Upper lobe of left lung (tissue), 6 donors: ENCODE data around the gene FCER1G. TPM values are rescaled to one million over a fixed set of nuclear protein-coding genes. Genes with fewer than 3 reads are reported as not detected.
"Not testable (repeated sequence)": the region's sequence is repeated elsewhere in the genome, so short reads cannot be mapped to it uniquely, and the experiment has no call there.

Experiments
- ATAC-seq, 2 donors: fragments of 200-7000 bp; cut with Tn5 transposase; one replicate each; pipeline ENCODE4 v1.9.1; 2022; ENCODE audit warnings: mild to moderate bottlenecking in 2 of 2, moderate library complexity in 2 of 2; ENCODE audit not compliant: low FRiP score in 2 of 2
- DNase-seq, 2 donors: peaks; one replicate each; pipeline ENCODE4 v3.0.0-alpha.2; 2019 to 2020
- H3K27ac ChIP-seq, 4 donors: fragments of 200-600 bp; sonication (generic); one replicate each; pipeline ENCODE4 v1.5.1; 2016 to 2019
- H3K27me3 ChIP-seq, 4 donors: fragments of 200-600 bp; sonication (generic); one replicate each; pipeline ENCODE4 v1.5.1; 2017 to 2019
- H3K36me3 ChIP-seq, 4 donors: fragments of 200-600 bp; sonication (generic); one replicate each; pipeline ENCODE4 v1.5.1; 2016 to 2019
- H3K4me1 ChIP-seq, 4 donors: fragments of 200-600 bp; sonication (generic); one replicate each; pipeline ENCODE4 v1.5.1; 2018 to 2019
- H3K4me3 ChIP-seq, 4 donors: fragments of 200-600 bp; sonication (generic); one replicate each; pipeline ENCODE4 v1.5.1; 2017 to 2019; ENCODE audit warnings: mild to moderate bottlenecking in 2 of 4, moderate library complexity in 1 of 4
- H3K9me3 ChIP-seq, 4 donors: fragments of 200-600 bp; sonication (generic); one replicate each; pipeline ENCODE4 v1.5.1; 2018 to 2019
- EP300 ChIP-seq, 4 donors: sonication (generic); formaldehyde crosslinking; IDR thresholded peaks; one replicate each; pipeline ENCODE4 v1.5.1; 2017; ENCODE audit warnings: antibody characterized with exemption in 4 of 4, control low read depth in 2 of 4
- POLR2A ChIP-seq, 4 donors: fragments of 450-650 bp; IDR thresholded peaks; one replicate each; pipeline ENCODE4 v1.5.1; 2016 to 2017; ENCODE audit warnings: antibody characterized with exemption in 4 of 4, mild to moderate bottlenecking in 2 of 4
- POLR2AphosphoS5 ChIP-seq, 2 donors: sonication (generic); formaldehyde crosslinking; IDR thresholded peaks; one replicate each; pipeline ENCODE4 v1.5.1; 2017; ENCODE audit warnings: antibody characterized with exemption in 2 of 2
- WGBS, 2 donors: methylation state at CpG; one replicate each; pipeline ENCODE4 v1.1.5; 2017 to 2018; 5-methylcytosine and 5-hydroxymethylcytosine counted together
- total RNA-seq, 6 donors: library from RNA; depleted of rRNA in 4 of 6; stranded (reverse); fragments of >200 nt in 4 of 6; gene quantifications; one replicate each; pipeline versions ENCODE4 v1.1.0 to v1.2.1, GENCODE V29; 2016 to 2021
- TF ChIP-seq, protein P1 (sequence below), 6 experiments: fragments of 450-650 bp in 4 of 6; fragments of 200-600 bp in 2 of 6; sonication (generic) in 2 of 6; IDR thresholded peaks; one replicate each; pipeline ENCODE4 v1.5.1; 2016 to 2019; ENCODE audit warnings: antibody characterized with exemption in 6 of 6
- donor health status: DM: no; HTN: no; CAD: no; lungs with moderate emphysema.
- donor health status: DM: no; HTN: yes; CAD: no; lungs with severe emphysema.

Gene FCER1G
- total RNA-seq, 6 donors from 2014 or later: 75.4 to 233 (median 176) TPM

DNA sequence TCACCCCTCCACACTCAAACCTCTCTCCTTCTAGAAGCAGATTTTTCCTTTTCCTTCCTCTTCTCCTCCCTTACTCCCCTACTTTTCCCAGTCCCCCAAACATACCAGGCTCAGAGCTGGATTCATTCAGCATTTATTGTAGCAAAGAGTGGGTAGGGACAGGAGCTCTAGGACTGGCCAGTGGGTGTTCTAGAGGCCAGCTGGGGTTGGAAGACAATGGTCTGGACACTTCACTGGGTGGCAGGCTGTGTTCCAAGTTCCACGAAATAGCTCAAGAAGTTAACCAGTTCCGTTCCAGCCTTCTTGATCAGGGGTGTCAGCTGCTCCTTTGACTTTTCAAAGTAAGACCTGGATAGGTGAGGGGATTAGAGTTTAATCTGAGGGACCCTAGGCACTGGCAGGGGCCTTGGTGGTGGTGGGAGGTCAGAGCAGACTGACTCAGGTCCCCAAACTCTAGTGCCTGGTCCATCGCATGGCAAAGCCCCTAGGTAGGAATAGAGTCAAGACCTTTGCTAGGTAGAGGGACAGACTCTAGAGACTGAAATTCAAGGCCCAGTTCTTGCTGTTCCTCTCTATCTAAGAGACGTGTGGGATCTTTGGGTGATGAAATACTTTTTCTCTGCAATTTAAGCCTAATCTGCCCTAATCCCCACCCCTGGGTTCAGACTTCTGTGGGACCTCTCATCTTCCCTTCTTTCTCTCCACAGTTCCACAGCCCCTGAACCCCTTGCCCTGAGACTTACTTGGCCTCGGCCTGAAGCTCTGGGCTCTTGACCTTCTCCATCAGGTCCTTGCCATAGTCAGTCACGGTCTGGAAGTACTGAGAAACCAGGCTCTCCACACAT, 7.3 kb downstream of the FCER1G start:
- H3K27ac ChIP-seq: no peak overlapping the region
- WGBS, 2 donors: 76 to 81% methylated on average over 6 of the region's 6 CpGs
- TF ChIP-seq EP300 (IDR thresholded peaks at IDR 0.05) (no peak), POLR2AphosphoS5 (IDR thresholded peaks at IDR 0.05) (no peak), POLR2A (IDR thresholded peaks at IDR 0.05) (no peak)
- TF ChIP-seq, protein P1, sequence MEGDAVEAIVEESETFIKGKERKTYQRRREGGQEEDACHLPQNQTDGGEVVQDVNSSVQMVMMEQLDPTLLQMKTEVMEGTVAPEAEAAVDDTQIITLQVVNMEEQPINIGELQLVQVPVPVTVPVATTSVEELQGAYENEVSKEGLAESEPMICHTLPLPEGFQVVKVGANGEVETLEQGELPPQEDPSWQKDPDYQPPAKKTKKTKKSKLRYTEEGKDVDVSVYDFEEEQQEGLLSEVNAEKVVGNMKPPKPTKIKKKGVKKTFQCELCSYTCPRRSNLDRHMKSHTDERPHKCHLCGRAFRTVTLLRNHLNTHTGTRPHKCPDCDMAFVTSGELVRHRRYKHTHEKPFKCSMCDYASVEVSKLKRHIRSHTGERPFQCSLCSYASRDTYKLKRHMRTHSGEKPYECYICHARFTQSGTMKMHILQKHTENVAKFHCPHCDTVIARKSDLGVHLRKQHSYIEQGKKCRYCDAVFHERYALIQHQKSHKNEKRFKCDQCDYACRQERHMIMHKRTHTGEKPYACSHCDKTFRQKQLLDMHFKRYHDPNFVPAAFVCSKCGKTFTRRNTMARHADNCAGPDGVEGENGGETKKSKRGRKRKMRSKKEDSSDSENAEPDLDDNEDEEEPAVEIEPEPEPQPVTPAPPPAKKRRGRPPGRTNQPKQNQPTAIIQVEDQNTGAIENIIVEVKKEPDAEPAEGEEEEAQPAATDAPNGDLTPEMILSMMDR (IDR thresholded peaks at IDR 0.05): no peak
- no peaks in the 10 kb centered on the region for H3K27me3 ChIP-seq
- H3K4me1 ChIP-seq: peaks cover 18 to 27% (median 21%) of the 10 kb centered on the region in 4 donors
- DNase-seq (no peak), ATAC-seq (no peak)
- no peak overlapping the region for H3K4me3 ChIP-seq
- H3K9me3 ChIP-seq: no peaks in the 10 kb centered on the region
- peaks cover 0 to 4% (median 0%) of the 10 kb centered on the region in 4 donors for H3K36me3 ChIP-seq

DNA sequence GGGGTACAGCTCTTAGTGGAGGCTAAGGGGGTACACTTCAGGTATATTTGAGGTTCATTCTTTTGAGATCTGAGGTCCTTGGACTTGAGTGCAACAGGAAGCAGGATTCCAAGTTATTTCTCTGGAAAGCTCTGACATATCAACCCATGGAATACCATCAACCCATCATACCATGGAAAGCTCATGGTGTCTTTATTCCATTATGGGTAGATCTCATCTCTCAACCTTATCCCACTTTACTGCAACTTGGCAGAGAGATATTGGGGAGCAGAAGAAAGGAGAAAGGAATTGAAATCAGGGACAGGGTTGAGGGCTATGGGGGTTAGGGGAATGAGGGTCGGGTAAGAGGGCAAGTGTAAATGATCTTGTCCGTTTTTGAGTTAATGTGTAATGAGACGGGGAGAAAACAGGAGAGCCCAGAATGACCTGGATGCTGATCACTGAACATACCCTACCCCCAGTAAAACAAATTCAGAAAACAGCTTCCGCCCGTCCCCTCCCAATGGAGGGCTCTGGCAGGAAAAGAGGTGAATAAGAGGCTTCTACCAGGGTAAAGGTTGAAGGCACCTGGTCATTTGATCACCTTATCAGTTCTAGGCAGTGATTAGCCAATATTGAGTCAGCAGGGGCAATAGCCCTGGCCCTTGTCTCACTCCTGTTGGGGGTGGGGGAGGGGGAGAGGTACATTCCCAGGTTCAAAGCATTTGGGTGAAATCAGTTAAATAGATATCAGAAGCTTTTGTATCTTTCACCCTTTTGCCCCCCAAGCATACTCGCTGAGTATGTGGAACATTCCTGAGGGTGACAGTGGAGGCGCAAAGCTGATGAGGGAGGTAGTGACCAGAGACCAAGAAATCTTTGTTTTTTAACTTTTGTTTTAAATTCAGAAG, 9.0 kb downstream of the FCER1G start:
- H3K36me3 ChIP-seq: peaks cover 4 to 11% (median 10%) of the 10 kb centered on the region in 4 donors
- no peaks in the 10 kb centered on the region for H3K9me3 ChIP-seq
- DNase-seq (no peak), ATAC-seq (no peak)
- no peak overlapping the region for H3K27ac ChIP-seq
- H3K27me3 ChIP-seq: no peaks in the 10 kb centered on the region
- no peak overlapping the region for H3K4me3 ChIP-seq
- TF ChIP-seq, protein P1 (IDR thresholded peaks at IDR 0.05): no peak
- TF ChIP-seq POLR2AphosphoS5 (IDR thresholded peaks at IDR 0.05): no peak
- TF ChIP-seq EP300 (IDR thresholded peaks at IDR 0.05): no peak
- TF ChIP-seq POLR2A (IDR thresholded peaks at IDR 0.05): no peak
- WGBS, 2 donors: 86 to 89% methylated on average over 7 of the region's 7 CpGs
- peaks cover 13 to 29% (median 26%) of the 10 kb centered on the region in 4 donors for H3K4me1 ChIP-seq

DNA sequence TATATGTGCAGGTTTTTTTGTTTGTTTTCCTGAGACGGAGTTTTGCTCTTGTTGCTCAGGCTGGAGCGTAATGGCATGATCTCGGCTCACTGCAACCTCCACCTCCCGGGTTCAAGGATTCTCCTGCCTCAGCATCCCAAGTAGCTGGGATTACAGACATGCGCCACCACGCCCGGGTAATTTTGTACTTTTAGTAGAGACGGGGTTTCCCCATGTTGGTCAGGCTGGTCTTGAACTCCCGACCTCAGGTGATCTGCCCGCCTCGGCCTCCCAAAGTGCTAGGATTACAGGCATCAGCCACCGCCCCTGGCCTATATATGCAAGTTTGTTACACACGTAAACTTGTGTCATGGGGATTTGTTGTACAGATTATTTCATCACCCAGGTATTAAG, 9.6 kb downstream of the FCER1G start:
- not testable (repeated sequence) for H3K4me3 ChIP-seq, H3K27ac ChIP-seq, ATAC-seq, DNase-seq, H3K9me3 ChIP-seq, H3K27me3 ChIP-seq
- Histone ChIP-seq H3K36me3 (peaks cover 4 to 18% (median 17%) of the 10 kb centered on the region in 4 donors), H3K4me1 (peaks cover 13 to 29% (median 26%) of the 10 kb centered on the region in 4 donors)
- WGBS, 2 donors: 89% methylated on average over 10 to 13 of the region's 13 CpGs

DNA sequence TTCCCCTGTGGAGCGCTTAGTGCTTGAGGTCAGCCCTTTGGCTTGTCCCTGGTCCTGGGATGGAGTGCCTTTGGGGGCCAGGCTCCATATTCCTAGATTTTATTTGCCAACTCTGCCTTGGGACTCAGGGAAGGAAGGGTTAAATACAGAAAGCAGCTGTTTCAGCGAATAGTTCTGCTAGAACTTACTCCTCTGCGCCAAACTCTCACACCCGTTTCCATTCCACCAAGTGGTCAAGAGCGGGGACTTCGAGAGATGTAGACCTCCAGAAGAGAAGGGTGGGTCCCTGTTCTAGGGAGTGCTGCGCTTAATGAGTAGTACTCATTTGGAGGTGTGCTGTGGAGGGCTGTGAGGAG, 10.1 kb downstream of the FCER1G start:
- no peak for DNase-seq

More for the DNA sequence above, 10.1 kb downstream of the FCER1G start:
- Histone ChIP-seq H3K4me3 (no peak overlapping the region), H3K4me1 (peaks cover 13 to 29% (median 26%) of the 10 kb centered on the region in 4 donors), H3K27me3 (no peaks in the 10 kb centered on the region), H3K36me3 (peaks cover 4 to 22% (median 22%) of the 10 kb centered on the region in 4 donors), H3K27ac (peak overlapping the region in 3 of 4 donors; percentile 36 to 76 (median 54)), H3K9me3 (no peaks in the 10 kb centered on the region)
- 74 to 77% methylated on average over 7 of the region's 7 CpGs for WGBS, 2 donors
- ATAC-seq: peak in 1 of 2 donors; percentile 1
- TF ChIP-seq EP300 (IDR thresholded peaks at IDR 0.05) (peak in 1 of 4 donors; percentile 13), POLR2AphosphoS5 (IDR thresholded peaks at IDR 0.05) (no peak), POLR2A (IDR thresholded peaks at IDR 0.05) (no peak)
- TF ChIP-seq, protein P1 (IDR thresholded peaks at IDR 0.05): no peak
